Colon (tissue), 2 donors: ENCODE data around the gene UPK1B.
"Not testable (repeated sequence)": the region's sequence is repeated elsewhere in the genome, so short reads cannot be mapped to it uniquely, and the experiment has no call there.

Experiments
- FAIRE-seq: peaks from 2 replicates; lab custom pipeline; 2012; peaks lifted over from hg19 to GRCh38; lab: Jason Lieb, UNC
- donor health status: control.
- donor health status: control.

The UPK1B gene

DNA sequence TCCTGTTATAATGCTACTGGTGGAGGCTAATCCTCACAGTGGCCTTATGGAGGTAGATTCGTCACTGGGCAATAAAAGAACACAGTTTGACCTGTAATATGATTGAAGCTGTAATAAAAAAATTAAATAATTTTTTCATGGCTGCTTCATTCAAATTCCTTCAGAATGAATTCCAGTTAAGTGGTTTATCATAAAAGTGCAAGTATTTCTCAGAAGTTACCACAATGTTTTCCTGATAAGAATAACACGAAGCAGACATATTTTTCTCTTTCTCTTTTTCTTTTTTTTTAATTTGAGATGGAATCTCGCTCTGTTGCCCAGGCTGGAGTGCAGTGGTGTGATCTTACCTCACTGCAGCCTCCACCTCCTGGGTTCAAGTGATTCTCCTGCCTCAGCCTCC lies 51.7 kb downstream of the UPK1B start:
- peak; percentile 58 for FAIRE-seq

DNA sequence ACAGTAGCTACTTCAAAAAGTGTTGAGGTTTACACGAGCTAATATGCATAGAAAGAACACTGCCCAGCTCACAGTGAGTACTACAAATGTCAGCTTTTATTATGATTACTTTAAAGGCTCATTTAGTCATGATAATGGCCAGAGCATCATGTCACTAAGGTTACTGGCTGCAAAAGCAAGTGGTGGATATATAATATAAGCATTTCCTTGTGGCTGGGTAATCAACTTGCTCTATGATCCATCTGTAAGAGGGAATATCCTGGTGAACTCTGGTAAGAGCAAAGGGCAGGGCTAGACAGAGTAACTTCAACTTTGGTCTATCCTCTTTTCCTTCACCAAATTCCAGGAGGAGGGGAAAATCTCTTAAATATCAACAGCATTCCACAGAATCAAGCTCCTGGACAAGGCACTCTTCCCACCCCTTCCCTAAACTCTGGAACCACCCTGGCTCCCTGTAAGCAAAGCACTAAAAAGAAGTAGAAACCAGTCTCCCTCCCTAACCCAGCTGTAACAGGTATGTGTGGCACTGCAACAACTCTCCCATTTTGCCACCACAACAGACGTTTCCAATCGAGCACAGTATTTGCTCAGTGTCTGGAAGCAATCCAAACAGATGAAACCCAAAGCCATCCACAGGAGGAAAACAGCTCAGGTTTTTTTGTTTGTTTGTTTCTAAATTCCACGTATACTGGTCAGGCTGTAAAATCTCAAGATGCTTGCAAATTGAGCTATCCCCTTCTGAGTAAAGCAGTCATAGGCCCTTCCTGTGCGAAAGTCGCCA lies 53.9 kb downstream of the UPK1B start:
- FAIRE-seq = peak; percentile 51

DNA sequence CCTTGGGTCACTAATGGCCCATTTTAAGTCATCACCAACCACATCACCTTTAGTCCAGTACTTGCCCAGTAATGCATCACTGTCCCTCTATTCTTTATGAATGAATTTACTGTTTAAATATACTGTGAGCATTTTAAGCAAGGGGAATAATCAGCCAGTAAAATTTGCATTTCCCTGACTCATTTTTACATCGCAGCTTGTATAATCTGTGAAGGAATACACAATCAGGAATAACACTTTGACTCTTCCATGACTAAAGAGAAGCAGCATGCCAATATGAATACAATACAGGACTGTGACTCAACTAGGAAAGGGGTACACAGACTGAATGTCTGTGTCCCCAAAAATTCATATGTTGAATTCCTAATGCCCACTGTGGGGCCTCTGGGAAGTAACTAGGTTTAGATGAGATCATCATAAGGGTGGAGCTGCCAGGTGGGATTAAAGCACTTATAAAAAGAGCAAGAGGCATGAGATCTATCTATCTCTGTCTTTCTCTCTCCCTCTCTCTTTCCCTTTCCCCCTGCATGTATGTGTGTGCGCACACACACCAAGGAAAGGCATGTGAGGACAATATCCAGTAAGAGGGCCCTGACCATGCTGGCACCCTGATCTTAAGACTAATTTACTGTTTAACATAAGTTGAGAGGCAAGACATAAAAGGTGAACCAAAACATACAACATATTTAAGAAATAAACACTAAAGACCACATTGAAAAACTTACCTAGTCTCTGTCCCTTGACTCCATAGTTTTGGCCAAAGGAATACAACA lies 55.2 kb downstream of the UPK1B start:
- no peak for FAIRE-seq

DNA sequence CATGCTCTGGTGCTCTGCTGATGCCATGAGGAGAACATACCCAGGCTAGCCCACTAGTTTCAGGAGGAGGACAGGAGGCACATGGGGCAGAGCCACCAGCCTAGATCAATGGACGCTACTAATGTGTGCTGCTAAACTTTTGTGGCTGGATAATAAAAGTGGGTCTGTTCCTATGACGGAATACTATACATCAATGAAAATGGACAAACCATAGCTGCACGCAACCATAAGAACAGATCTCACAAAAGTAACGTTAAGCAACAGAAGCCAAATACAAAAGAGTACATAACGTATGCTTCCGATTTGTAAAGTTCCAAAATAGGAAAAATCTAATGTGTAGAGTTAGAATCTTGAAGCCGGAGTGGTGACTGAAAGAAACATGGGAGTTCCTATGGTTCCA lies 55.8 kb downstream of the UPK1B start:
- no peak for FAIRE-seq

DNA sequence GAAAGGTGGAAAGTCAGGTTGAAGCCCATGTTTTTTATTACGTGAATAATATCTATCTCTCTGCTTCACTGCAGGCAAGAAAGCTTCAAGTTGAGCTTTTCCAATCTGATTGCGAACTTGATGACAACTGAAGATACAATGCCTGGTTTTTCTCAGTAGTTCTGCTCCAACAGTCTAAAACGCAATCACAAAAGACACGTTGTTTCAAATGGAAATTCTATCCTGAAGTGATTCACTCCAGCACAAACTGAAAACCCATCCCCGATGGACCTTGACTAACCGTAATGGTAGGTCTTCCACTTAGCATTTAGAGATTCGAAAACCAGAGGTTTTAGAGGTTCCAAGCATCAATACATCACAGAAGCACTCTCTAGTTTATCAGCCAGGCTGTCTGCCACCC lies 56.7 kb downstream of the UPK1B start:
- no peak for FAIRE-seq

DNA sequence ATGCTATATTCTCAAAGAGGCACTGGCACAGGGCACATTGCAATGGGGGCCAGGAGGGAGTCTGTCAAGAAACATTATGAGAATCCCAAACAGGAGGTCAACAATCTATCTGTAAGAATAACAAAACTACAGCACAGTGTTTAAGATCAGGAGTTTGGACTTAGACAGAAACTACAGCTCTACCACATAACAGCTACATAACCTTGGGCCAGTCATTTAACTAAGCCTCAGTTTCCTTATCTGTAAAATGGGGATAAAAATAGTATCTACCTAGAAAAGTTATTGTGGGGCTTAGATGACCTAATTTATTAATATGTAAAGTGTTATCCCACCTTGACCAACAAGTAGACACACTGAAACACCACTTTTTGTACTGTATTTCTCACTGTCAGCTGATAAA lies 57.3 kb downstream of the UPK1B start:
- FAIRE-seq = no peak

DNA sequence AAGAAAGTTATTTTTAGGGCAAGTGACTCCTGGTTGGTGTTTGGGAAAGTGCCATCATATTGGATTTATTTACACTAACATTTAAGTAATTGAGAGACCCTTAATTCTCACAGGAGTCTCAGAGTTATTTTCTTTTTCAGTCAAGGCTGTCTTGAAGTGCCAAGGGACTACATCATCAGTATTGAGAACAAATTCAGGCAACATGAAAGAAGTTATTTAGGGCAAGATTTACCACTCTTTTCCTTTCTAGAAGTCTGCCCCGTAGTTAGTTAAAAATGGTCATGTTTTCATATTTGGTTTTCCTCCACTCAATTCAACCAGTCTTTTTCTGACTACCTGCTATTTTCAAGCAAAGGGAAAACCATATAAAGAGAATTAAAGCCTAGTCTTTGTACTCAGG lies 61.2 kb downstream of the UPK1B start:
- FAIRE-seq = no peak

DNA sequence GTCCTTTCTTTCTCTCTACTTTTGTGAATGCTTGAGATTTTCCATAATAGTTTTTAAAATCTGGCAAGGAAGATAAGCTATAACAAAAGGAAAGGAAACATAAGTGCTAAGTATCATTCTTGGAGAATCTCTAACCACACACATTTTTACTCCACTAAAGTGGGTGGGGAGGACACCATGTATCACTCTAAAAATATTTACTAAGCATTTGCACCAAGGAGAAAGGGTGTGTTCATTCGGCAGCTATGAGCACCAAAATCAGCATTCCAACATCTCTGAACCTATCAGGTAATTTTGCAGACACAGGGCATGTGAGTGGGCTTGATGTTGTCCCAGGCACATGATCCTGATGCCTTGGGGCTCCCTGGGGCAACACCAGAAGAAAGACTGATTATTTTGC lies 61.8 kb downstream of the UPK1B start:
- FAIRE-seq = no peak

DNA sequence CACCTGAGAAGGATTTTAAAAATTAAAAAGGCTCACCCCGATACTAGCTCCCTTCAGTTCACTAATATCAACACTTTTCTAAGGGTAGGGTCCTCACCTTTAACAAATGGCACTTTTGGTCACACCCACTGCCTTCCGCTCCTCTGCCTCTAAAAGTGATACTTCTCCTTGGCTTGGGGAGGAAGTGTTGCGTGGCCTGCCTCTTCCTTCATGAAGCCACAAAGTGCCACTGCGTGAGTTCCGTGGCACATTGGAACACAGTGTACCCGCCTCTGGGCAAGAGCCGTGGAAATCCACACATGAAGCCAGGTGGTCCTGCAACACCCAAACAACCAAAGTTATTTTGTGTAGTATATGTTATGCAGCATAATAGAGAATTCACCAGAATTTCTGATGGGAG lies 63.4 kb downstream of the UPK1B start:
- no peak for FAIRE-seq

DNA sequence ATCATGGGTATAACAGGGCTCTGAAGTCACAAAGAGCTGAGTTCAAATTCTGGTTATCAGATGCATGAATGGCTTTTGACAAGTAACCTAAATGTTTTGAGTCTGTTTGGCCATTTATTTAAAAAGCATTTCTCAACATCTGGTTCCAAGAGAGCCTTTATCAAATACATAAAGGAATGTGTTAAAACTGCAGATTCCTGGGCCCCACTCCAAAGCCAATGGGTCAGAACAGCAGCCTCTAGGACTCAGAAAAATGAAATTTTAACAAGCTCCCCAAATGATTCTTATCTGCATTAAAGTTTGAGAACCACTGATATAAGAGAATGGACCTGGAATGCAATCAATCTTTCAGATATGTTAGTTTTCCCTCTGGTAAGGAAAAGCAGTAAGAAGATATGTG lies 63.9 kb downstream of the UPK1B start:
- no peak for FAIRE-seq

DNA sequence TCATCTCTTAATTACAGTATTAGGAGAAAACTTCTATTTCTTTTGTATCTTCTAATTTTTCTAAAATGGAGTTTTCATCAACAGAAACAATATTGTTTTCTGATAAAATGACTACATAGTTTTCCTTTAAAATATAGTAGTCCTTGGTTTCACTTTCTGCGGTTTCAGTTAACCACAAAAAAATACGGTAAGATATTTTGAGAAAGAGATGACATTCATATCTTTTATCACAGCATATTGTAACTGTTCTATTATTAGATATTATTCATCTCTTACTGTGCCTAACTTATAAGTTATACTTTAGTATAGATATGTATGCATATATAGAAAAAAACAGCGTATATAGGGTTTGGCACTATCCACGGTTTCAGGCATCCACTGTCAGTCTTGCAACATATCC lies 65.0 kb downstream of the UPK1B start:
- FAIRE-seq = no peak

DNA sequence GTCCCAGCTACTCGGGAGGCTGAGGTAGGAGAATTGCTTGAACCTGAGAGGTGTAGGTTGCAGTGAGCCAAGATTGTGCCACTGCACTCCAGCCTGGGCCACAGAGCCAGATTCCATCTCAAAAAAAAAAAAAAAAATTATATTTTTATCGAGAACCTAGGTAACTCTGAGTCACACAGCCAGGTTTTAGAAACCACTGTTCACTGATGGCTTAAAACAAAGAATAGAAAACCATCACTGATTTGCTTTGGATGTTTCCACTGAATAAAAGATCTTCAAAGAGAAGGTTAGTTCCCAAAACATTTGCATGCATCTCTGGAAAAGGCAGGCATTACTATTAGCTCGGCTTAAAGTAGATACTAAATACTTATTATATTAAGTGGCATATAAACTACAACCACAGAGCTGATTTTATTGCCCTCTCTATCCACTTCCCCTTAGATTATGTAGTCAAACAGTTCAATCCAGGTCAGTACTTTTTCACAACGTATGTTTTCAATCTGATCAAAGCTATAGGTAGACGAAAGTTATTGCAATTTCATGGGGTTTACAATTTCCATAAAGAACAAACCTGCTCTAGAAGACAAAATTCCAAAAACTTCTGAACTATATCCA lies 65.9 kb downstream of the UPK1B start:
- no peak for FAIRE-seq

DNA sequence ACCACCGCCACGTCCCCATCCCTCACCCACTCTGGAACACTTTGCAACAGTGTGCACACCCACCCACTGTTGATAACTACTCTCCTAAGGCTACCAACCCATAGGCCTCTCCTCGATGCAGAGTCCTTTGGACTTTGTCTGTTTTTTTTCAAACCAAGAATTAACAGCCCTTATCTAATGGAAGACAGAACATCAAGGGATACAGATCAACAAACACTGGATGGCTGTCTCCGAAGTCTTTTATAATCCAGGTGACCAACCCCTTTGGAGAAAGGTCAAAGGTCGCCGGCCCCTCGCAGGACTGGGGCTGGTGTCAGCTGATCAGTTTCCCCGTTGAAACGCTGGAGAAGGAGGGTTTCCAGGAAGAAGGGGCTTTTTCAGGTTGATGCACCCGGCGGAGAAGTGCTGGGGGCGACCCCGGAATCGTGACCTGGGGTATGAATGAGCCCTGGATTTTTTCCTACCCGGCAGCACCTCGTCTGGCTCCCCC lies 66.7 kb downstream of the UPK1B start:
- FAIRE-seq = no peak

DNA sequence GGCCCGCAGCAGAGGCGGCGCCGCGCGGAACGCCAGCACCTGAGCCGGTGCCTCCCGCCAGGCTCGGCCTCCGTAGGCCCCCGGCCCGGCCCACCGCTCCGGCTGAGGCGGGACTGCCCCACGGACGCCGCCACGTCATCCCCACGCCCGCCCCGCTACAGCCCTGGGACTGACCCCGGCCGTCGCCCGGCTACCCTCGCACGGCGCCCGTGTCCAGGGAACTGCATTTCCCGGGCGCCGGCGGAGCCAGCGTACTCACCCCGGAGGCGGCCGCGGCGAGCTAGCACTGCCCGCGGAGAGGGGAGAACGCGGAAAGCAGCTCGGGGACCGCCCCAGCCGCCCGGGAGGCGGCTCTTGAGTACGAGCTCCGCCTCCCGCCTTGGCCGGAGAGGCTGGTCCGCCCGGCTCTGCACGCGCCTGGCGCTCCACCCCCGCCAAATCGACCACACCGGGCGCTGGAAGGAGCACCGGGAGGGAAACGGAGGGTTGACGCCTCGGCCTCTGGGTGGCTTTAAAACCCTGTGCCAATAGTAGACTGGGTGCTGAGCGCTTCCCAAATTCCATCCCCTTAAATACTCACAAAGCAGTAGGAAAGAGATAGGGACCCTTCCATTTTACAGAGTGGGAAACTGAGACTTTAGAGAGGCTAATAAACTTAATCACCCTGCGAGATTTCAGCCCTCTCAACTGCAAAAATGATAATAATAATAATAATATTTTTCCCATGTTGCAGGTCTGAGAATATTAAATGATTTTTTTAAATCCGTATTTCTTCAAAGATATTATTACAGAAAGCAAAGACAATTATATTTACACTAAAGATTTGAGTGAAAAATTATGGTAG lies 67.4 kb downstream of the UPK1B start, which contains the start of gene B4GALT4:
Gene B4GALT4 (minus strand): TSS at position 288 of the 844 bp plus-strand sequence. CDS start 10,779 bp downstream, outside the sequence.
- no peak for FAIRE-seq

DNA sequence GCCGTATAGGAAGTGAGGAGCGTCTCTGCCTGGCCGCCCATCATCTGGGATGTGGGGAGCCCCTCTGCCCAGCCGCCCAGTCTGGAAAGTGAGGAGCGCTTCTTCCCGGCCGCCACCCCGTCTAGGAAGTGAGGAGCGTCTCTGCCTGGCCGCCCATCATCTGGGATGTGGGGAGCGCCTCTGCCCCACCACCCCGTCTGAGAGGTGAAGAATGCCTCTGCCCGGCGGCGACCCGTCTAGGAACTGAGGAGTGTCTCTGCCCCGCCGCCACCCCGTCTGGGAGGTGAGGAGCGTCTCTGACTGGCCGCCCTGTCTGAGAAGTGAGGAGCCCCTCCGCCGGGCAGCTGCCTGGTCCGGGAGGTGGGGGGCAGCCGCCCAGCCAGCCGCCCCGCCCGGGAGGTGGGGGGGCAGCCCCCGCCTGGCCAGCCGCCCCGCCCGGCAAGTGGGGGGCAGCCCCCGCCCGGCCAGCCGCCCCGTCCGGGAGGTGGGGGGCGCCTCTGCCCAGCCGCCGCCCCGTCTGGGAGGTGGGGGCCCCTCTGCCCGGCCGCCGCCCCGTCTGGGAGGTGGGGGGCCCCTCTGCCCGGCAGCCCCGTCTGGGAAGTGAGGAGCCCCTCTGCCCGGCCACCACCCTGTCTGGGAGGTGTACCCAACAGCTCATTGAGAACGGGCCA lies 69.1 kb downstream of the UPK1B start:
- not testable (repeated sequence) for FAIRE-seq

DNA sequence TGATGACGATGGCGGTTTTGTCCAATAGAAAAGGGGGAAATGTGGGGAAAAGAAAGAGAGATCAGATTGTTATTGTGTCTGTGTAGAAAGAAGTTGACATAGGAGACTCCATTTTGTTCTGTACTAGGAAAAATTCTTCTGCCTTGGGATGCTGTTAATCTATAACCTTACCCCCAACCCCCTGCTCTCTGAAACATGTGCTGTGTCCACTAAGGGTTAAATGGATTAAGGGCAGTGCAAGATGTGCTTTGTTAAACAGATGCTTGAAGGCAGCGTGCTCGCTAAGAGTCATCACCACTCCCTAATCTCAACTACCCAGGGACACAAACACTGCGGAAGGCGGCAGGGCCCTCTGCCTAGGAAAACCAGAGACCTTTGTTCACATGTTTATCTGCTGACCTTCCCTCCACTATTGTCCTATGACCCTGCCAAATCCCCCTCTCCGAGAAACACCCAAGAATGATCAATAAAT lies 69.7 kb downstream of the UPK1B start:
- not testable (repeated sequence) for FAIRE-seq

DNA sequence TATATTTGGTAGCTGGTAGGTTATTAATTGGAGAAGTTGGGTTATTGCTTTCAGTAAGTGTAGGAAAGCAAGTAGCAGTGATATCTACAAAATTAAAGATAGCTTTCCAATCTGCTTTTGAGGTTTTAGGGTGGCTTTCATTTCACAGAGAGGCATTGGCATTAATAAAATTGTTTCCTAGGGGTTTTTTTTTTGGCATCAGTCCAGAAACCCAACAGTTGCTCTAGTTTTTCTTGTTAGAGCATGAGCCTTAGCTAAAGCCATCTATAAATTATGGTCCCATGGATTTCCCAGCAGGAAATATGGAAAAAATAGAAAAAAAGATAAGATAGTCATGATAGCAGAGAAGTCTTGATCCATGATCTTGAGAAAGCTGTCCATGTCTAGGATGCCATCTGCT lies 70.3 kb downstream of the UPK1B start:
- no peak for FAIRE-seq

DNA sequence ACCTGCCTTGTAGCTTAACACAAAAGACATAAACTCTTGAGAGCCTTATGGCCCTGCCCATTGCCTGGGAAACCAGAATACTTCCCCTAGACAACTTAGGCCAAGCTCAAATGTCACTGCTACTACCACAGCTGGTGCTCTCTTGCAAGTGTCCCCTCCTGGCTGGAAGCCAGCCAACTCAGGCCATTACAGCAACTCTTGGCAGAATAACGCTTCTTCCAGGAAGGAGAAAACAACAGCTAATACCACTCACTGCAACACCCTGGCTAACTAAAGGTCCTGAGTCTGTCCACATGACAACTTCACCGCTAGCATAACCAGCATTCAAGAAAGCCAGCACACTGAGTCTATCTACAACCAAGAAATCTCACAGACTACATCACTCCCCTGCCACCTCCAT lies 72.4 kb downstream of the UPK1B start:
- FAIRE-seq = no peak
